Iris pigment epithelial cell (primary cell): ENCODE results near the gene RARG.

ENCODE experiments used
- DNase-seq: peaks from one replicate; pipeline ENCODE4 v3.0.0-alpha.2; 2011; ENCODE audit warnings: low read depth

Gene RARG

GRCh38 chr12:53231921-53232645 lies at the start of gene RARG:
Gene RARG (minus strand): TSS chr12:53232209. CDS start chr12:53227545, 4,664 bp downstream.
- no peak for DNase-seq

GRCh38 chr12:53279888-53280498 lies 48.0 kb upstream of the RARG start:
- no peak for DNase-seq

GRCh38 chr12:53279283-53279869 lies 47.4 kb upstream of the RARG start:
- DNase-seq, result no peak

GRCh38 chr12:53277981-53278380 lies 46.0 kb upstream of the RARG start:
- DNase-seq, result no peak

DNA sequence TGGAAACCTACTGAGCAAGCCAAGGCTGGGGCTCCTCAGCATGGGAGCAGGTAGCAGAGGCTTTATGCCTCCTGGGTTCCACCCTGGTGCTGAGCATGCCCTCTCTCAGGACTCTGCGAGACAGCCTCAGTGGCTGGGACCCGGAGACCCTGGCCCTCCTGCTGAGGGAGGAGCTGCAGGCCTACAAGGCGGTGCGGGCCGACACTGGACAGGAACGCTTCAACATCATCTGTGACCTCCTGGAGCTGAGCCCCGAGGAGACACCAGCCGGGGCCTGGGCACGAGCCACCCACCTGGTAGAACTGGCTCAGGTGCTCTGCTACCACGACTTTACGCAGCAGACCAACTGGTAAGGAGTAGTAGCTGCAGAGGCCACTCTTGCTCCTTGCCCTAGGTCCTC lies 44.5 kb upstream of the RARG start:
- DNase-seq, result no peak

DNA sequence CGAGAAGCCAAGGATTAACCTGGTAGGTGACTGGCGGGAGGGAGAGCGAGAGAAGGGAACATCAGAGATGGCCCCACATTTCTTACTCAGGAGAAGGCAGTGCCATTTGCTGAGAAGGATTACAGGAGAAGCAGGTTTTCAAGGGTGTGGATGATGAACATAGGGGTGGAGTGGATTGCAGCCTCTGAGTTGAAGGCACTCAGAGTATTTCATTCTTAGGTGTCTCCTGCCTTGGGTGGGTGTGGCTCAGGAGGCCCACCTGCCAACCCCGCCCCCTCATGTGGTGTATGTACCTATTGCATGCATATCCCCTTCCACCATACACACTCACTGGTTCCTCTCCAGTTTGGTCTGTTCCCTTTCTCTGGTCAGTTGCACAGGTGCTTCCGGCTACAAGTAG lies 42.4 kb upstream of the RARG start:
- no peak for DNase-seq

DNA sequence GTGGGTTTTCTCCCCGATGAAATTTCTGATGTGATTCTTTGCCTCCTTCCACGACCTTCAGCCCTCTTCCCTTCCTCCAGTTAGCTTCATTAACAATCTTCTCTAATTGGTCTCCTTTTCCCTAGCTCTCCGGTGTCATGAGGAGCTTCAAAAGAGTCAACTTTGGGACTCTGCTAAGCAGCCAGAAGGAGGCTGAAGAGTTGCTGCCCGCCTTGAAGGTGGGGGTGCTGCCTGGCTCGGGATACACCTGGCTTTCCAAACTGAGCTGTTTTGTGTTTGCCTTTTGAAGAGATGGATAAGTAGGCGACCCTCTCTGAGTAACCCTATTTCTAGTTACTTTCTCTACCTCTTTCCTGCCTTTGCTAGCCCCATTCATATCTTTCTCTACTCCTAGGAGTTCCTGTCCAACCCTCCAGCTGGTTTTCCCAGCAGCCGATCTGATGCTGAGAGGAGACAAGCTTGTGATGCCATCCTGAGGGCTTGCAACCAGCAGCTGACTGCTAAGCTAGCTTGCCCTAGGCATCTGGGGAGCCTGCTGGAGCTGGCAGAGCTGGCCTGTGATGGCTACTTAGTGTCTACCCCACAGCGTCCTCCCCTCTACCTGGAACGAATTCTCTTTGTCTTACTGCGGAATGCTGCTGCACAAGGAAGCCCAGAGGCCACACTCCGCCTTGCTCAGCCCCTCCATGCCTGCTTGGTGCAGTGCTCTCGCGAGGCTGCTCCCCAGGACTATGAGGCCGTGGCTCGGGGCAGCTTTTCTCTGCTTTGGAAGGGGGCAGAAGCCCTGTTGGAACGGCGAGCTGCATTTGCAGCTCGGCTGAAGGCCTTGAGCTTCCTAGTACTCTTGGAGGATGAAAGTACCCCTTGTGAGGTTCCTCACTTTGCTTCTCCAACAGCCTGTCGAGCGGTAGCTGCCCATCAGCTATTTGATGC lies 36.9 kb upstream of the RARG start:
- no peak for DNase-seq

- peak; percentile 78 for DNase-seq
Measured at GRCh38 chr12:53267999-53268629, 36.1 kb upstream of the RARG start, which contains the start of gene ESPL1. Gene ESPL1 (plus strand): TSS chr12:53268299. CDS start chr12:53268767, 468 bp downstream.

GRCh38 chr12:53267306-53267998 lies 35.4 kb upstream of the RARG start:
- DNase-seq, result no peak

- no peak for DNase-seq
Measured at GRCh38 chr12:53265783-53266182, 33.8 kb upstream of the RARG start.

GRCh38 chr12:53259891-53260290 lies 27.9 kb upstream of the RARG start:
- DNase-seq, result no peak

DNA sequence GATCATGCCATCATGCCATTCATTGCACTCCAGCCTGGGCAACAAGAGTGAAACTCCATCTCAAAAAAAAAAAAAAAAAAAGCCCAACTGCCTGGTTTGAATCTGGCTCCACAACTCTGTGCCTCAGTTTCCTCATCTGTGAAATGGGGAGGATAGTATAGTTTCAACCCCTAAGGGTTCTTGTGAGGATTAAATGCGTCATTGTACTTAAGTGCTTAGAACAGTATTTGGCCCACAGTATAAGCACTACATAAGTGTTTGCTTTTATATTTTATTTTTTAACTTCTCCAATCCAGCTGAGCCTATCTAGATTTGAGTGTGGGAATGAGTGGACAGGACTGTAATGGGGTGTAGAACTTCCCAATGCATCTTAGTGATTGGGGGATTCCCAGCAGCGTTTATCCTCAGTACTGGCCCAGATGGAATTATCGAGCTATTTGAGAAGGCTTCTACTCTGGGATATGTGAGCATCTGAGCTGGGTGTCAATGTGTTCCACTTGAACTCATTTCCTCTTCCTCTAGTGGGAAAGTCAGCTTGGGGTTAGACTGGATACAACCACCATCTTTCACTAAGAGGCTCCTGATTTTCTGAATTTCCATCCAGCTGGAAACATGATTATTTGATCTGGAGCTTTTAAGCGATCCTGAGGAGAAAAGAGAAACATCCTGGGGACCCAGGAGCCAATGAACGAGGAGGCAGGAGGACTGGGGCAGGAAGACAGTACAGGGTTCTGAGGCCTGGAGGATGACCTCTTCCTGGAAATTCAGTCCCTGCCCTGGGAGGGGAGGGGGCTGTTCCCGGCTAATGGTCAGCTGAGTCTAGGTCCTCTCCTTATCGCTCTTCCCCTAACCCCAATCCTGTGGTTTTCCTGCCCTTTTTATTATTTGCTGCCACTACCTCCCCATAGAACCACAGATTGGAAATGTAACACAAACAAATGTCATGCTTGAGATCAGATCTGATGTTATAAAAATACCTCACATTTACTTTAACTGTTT lies 26.8 kb upstream of the RARG start:
- no peak for DNase-seq

DNA sequence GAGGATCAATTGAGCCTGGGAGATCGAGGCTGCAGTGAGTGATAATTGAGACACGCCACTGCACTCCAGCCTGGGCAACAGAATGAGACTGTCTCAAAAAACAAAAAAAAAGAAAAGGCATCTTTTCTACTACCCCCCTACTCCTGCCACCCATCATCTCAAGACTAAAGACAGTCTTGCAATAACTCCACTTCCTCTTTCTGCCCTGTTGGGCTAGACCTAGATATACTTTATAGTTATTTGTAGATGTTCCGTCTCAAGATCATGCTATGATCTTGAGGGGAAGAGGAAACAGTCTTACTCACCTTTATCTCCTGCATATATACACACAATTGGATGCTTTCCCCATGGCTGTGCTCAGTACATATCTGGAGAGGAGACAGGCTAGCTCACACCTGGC lies 24.0 kb upstream of the RARG start:
- no peak for DNase-seq

DNA sequence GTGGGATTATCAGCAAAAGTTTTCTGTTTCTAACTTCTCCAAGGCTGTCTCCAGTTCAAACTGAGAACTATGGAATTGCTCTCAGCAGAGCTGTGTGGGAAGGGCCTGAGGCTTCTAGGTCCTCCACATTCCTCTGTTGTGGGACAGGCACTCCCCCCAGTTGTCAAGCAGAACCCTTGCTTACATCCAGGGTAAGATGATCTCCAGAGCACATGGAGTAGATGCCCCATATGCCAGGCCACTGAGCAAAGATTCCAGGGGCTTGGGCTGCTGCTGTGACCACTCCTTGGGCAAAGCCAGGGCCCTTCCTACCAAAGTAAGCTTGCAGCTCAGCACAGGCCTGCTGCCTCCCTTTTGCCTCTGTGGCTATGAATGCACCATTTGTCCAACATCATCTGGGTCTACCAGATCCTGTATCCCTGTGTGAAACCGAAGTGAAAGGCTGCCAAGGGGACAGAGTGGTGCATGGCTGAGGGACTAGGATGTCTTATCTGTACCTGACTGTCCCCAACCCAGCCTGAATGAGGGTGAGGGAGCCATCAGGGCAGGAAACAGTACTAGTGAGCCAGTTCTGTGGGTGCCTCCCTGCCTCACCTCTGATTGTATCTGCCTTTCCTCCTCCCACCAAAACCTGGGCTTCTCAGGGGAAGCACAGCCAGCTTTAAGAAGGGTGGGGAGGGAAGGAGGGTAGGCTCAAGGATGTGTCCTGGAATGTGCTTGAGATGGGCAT lies 23.0 kb upstream of the RARG start:
- DNase-seq, result no peak

DNA sequence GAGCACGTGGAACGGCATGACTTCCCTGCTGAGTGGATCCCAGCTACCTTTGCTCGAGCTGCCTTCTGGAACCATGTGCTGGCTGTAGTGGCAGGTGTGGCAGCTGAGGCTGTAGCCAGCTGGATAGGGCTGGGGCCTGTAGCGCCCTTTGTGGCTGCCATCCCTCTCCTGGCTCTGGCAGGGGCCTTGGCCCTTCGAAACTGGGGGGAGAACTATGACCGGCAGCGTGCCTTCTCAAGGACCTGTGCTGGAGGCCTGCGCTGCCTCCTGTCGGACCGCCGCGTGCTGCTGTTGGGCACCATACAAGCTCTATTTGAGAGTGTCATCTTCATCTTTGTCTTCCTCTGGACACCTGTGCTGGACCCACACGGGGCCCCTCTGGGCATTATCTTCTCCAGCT lies 21.3 kb upstream of the RARG start:
- DNase-seq, result no peak

- peak; percentile 26 for DNase-seq
Measured at GRCh38 chr12:53252349-53252916, 20.4 kb upstream of the RARG start.

- peak; percentile 63 for DNase-seq
Measured at GRCh38 chr12:53251477-53252348, 19.7 kb upstream of the RARG start.

GRCh38 chr12:53245286-53245685 lies 13.3 kb upstream of the RARG start:
- no peak for DNase-seq
